GM06990 (cell line): ENCODE results near the gene ACOD1.
A peak's percentile ranks its signal among the peaks of the same experiment; 100 is the strongest.

Experiments
- DNase-seq: peaks from one replicate; pipeline ENCODE4 v3.0.0-alpha.2; 2011; ENCODE audit not compliant: insufficient read length; ENCODE audit errors: extremely low read depth
- H3K27me3 ChIP-seq: replicated peaks from 2 replicates; pipeline ENCODE4 v1.6.0; 2011; ENCODE audit warnings: low read length; ENCODE audit not compliant: control insufficient read depth, insufficient read depth
- H3K36me3 ChIP-seq: 2 replicates; pipeline ENCODE4 v1.5.1; 2011; ENCODE audit warnings: low read length; ENCODE audit not compliant: control insufficient read depth, insufficient read depth
- H3K4me3 ChIP-seq: replicated peaks from 2 replicates; pipeline ENCODE4 v1.5.1; 2011; ENCODE audit warnings: low read depth, mild to moderate bottlenecking, control low read depth, low read length
- TF ChIP-seq, protein P1 (sequence below): IDR thresholded peaks from 2 replicates; pipeline ENCODE4 v1.5.1; 2011; ENCODE audit warnings: low read length, control low read depth, mild to moderate bottlenecking, inconsistent platforms; ENCODE audit not compliant: insufficient read depth, poor library complexity, severe bottlenecking

The ACOD1 gene

DNA sequence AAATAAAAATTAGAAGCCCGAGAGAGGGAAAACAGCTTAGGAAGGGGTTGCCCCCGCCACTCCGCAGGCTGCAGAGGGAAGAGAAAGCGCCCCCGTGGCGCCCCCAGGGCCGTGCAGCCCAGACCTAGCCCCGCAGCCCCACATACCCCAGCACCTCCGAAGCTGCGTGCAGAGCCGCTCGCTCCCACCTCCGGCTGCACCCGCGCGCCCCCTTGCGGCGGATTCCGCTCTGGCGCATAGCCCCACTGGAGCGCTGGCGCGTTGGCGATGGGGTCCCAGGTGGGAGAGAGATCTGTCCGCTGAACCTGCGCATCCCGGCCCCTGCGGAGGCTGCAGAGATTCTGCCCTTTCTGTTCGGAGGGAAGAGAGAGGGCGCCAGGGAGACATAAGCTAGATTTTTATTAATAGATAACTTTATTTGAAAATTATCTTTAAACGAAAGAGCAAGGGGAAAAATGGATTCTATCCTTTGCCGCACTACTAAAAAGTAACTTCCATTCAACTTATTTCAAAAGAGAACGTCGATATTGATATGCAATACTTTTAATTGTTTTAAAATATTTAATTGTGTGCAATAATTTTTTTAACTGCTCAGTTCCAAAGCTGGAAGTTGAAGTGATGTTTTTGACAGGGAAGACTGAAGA, 31.9 kb downstream of the ACOD1 start:
- Histone ChIP-seq H3K27me3 (no peaks in the 10 kb centered on the region; the same call in 1 of the 2 replicates), H3K36me3 (no peaks in the 10 kb centered on the region), H3K4me3 (no peak overlapping the region; the same call in 1 of the 2 replicates)
- peak; percentile 80 for DNase-seq
- TF ChIP-seq, protein P1, sequence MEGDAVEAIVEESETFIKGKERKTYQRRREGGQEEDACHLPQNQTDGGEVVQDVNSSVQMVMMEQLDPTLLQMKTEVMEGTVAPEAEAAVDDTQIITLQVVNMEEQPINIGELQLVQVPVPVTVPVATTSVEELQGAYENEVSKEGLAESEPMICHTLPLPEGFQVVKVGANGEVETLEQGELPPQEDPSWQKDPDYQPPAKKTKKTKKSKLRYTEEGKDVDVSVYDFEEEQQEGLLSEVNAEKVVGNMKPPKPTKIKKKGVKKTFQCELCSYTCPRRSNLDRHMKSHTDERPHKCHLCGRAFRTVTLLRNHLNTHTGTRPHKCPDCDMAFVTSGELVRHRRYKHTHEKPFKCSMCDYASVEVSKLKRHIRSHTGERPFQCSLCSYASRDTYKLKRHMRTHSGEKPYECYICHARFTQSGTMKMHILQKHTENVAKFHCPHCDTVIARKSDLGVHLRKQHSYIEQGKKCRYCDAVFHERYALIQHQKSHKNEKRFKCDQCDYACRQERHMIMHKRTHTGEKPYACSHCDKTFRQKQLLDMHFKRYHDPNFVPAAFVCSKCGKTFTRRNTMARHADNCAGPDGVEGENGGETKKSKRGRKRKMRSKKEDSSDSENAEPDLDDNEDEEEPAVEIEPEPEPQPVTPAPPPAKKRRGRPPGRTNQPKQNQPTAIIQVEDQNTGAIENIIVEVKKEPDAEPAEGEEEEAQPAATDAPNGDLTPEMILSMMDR = peak; percentile 99

DNA sequence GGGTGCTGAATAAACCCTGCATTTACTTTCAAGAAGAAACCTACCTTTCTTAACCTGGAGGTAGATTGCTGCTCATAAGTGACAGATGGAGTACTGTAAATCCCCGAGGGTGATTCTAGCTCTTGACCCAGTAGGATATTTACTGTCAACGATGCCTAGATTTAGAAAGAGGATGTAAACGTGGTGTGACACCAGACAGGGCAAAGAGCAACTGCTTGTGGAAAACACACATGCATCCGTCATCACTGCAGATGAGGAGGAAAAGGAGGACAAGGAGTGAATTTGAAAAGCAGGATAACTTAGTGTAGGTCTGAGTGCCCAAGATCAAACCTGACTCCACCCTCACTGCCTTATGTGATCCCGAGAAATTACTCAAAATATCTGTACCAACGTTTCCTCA, 33.8 kb downstream of the ACOD1 start:
- TF ChIP-seq, protein P1 = no peak
- Histone ChIP-seq H3K4me3 (no peak overlapping the region), H3K27me3 (no peaks in the 10 kb centered on the region; the same call in 1 of the 2 replicates), H3K36me3 (no peaks in the 10 kb centered on the region)
- no peak for DNase-seq

DNA sequence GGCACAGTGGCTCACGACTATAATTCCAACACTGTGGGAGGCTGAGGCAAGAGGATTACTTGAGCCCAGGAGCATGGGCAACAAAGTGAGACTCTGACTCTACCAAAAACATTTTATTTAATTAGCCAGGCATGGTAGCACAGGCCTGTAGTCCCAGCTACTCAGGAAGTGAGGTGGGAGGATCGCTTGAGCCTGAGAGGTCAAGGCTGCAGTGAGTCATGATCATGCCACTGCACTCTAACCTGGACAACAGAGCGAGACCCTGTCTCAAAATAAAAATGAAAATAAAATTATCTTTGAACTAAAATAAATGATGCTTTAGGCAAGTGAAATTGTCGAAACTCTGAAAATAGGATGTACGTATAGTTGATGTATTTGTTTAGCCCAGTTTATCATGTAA, 35.4 kb downstream of the ACOD1 start:
- TF ChIP-seq, protein P1 = no peak
- Histone ChIP-seq H3K4me3 (no peak overlapping the region), H3K36me3 (no peaks in the 10 kb centered on the region), H3K27me3 (no peaks in the 10 kb centered on the region; the same call in 1 of the 2 replicates)
- no peak for DNase-seq

DNA sequence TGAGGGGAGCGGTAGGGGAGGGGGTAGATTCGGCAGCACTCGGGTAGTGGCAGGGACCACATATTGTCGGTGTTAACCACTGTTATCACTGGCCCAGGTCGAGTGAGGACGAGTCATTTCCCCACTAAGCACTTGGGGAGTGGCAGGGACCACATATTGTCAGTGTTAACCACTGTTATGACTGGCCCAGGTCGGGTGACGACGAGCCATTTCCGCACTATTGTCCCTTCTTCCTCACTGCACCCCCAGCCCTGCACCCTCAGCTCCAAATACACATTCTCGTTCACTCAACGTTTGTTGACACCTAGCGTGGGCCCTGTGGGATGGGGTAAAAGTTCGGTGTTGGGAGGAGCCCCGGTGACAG, 43.1 kb downstream of the ACOD1 start:
- no peaks in the 10 kb centered on the region; the same call in 1 of the 2 replicates for H3K36me3 ChIP-seq
- TF ChIP-seq, protein P1 = no peak
- H3K4me3 ChIP-seq = peak overlapping the region; percentile 96
- DNase-seq = no peak
- H3K27me3 ChIP-seq = no peaks in the 10 kb centered on the region

DNA sequence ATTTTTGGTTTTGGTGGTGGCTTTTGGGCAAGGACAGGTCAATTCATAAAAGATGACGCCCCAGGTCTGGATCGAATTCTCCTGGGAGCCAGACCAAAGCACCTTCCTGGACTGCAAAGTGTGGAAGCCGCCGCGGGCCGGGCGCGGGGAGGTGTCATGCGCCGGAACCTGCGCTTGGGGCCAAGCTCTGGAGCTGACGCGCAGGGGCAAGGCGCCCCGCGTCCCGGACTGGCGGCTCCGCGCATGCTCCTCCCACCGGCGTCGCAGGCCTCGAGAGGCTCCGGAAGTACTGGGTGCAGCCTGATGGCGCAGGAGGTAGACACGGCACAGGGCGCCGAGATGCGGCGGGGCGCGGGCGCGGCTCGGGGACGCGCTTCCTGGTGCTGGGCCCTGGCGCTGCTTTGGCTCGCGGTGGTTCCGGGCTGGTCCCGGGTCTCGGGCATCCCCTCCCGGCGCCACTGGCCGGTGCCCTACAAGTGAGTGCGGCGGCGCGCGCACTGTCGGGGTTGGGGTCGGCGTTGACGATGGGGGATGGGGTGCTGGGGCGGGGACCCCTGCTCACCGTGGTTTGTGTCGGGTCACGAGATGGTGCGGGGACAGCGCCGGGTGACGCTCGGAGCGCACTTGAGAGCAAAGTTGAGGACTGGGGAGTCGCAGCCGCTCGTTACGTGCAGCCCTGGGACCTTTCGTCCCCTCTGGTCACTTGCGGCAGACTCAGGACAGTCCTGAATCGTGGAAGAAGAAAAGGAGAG, 43.7 kb downstream of the ACOD1 start, which contains the start of gene CLN5:
TSS of gene CLN5 (plus strand) at position 286 of the 752 bp plus-strand sequence. CDS start at position 304, 18 bp downstream.
- no peaks in the 10 kb centered on the region; the same call in 1 of the 2 replicates for H3K36me3 ChIP-seq
- H3K27me3 ChIP-seq = no peaks in the 10 kb centered on the region
- H3K4me3 ChIP-seq = peak within 1 kb of the TSS; percentile 96
- DNase-seq = peak; percentile 99
- TF ChIP-seq, protein P1 = no peak
